PFSK-1 (cell line): ENCODE measurements around the gene CPA2.

Experiments used
- FOXP2 ChIP-seq: optimal IDR thresholded peaks from 2 replicates; pipeline ENCODE3; 2011; ENCODE audit warnings: borderline replicate concordance, control low read depth, inconsistent platforms; ENCODE audit not compliant: insufficient read depth; ENCODE audit errors: extremely low read length, extremely low read depth
- POLR2AphosphoS5 ChIP-seq: IDR thresholded peaks from 2 replicates; pipeline ENCODE4 v1.6.1; 2012; ENCODE audit warnings: low read depth, mild to moderate bottlenecking, control low read depth, low read length, moderate library complexity
- REST ChIP-seq, 2 experiments: IDR thresholded peaks; 2 replicates each; pipeline versions ENCODE4 v1.6.1 to v1.8.0; 2011 to 2012; ENCODE audit warnings: low read depth in 2 of 2, low read length in 2 of 2, control low read depth in 1 of 2, inconsistent platforms in 1 of 2, mild to moderate bottlenecking in 1 of 2, moderate library complexity in 1 of 2; ENCODE audit not compliant: insufficient read depth in 1 of 2
- SIN3A ChIP-seq: IDR thresholded peaks from 2 replicates; pipeline ENCODE4 v1.6.1; 2012; ENCODE audit warnings: mild to moderate bottlenecking, low read length, moderate library complexity, borderline replicate concordance; ENCODE audit not compliant: insufficient read depth
- TAF1 ChIP-seq: IDR thresholded peaks from 2 replicates; pipeline ENCODE4 v1.6.1; 2012; ENCODE audit warnings: low read length, control low read depth, borderline replicate concordance; ENCODE audit not compliant: insufficient read depth

Gene CPA2

GRCh38 chr7:130279286-130279685, 12.6 kb downstream of the CPA2 start:
- no peak for TF ChIP-seq POLR2AphosphoS5
- TF ChIP-seq SIN3A, result no peak
- TF ChIP-seq TAF1, result no peak
- no peak for TF ChIP-seq REST (IDR thresholded peaks at IDR 0.05; ENCODE audit: insufficient read depth in 1 of 2, low read depth in 2 of 2, low read length in 2 of 2)
- TF ChIP-seq FOXP2, result no peak

GRCh38 chr7:130279906-130280305, 13.2 kb downstream of the CPA2 start:
- TF ChIP-seq TAF1 (no peak), SIN3A (no peak), REST (IDR thresholded peaks at IDR 0.05; ENCODE audit: insufficient read depth in 1 of 2, low read depth in 2 of 2, low read length in 2 of 2) (no peak), POLR2AphosphoS5 (no peak), FOXP2 (no peak)

GRCh38 chr7:130281260-130281659, 14.6 kb downstream of the CPA2 start:
- no peak for TF ChIP-seq REST (IDR thresholded peaks at IDR 0.05; ENCODE audit: insufficient read depth in 1 of 2, low read depth in 2 of 2, low read length in 2 of 2)
- no peak for TF ChIP-seq SIN3A
- TF ChIP-seq TAF1, result no peak
- no peak for TF ChIP-seq POLR2AphosphoS5
- TF ChIP-seq FOXP2, result no peak

- no peak for TF ChIP-seq SIN3A
- TF ChIP-seq TAF1, result no peak
- no peak for TF ChIP-seq FOXP2
- no peak for TF ChIP-seq REST (IDR thresholded peaks at IDR 0.05; ENCODE audit: insufficient read depth in 1 of 2, low read depth in 2 of 2, low read length in 2 of 2)
- TF ChIP-seq POLR2AphosphoS5, result no peak
Observed at GRCh38 chr7:130286881-130287280, 20.2 kb downstream of the CPA2 start.

- no peak for TF ChIP-seq TAF1
- TF ChIP-seq POLR2AphosphoS5, result no peak
- TF ChIP-seq SIN3A, result no peak
- TF ChIP-seq FOXP2, result no peak
- no peak for TF ChIP-seq REST (IDR thresholded peaks at IDR 0.05; ENCODE audit: insufficient read depth in 1 of 2, low read depth in 2 of 2, low read length in 2 of 2)
Observed at GRCh38 chr7:130288168-130288567, 21.5 kb downstream of the CPA2 start.
